Measurements from ENCODE around the gene TMEM212.

TMEM212 gene

DNA sequence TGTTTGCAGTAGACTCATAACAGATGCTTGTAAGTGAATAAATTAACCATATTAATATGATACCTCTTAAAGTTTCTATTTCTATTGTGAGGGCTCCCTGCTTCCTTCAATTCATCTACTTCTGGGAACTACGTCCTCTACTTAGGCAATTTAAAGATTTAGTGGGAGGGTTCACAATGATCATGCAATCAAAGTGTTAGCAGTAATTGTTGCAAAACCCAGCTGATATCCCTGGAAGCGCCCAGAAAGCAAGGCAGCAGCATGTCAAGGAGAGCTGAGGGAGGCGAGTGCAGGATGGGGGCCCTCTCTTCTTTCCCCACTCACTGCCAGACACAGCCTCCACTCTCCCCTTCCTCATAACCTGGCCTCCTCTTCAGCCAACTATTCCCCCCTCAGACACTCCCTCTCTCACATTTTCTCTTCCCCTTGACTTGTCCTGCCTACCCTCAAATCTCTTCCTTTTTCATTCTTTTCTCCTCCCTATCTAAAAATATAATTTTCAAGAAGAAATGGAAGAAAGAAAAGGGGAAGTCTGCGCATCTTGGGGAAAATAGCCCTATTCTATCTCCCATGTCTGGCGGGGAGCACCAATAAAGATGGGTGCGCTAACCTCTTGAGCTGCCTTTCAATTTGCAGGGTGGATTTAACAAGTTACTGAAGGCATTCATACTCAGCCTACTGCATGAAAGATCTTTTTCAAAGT lies 6.6 kb downstream of the TMEM212 start:
- TF ChIP-seq GATA2 (IDR thresholded peaks at IDR 0.05; ENCODE audit: low read depth, low read length): no peak
- TF ChIP-seq GATA3 (IDR thresholded peaks at IDR 0.05; ENCODE audit: low read depth, low read length): no peak

DNA sequence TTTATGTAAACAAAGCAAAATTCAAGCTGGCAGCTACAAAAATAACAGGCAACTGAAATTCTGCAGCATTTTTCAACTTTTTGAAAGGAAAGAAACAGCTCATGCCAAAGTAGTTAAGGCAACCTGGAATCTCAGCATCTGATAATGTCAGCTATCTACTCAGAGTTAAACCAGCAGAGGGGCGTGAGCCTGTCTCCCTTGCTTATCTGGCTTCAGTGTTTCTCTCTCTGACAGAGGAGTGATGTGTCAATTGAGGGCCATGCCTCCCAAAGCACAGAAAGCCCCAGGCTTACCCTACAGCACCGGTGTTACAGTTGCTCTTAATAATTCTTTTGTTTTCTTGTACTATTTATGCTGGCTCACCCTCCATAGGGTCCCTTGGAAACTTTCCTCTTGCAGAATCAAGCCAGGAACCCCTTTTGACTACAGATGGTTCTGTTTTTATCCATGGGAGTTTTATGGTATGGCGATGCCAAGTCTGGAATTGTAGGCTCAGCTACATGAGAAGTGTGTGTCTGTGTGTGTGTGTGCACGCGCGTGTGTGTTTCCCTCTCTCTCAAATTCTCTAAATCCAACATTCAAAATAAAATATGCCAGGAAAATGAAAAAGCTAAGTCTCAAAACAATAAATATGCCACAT lies 7.3 kb downstream of the TMEM212 start:
- TF ChIP-seq GATA3 (IDR thresholded peaks at IDR 0.05; ENCODE audit: low read depth, low read length): no peak
- no peak for TF ChIP-seq GATA2 (IDR thresholded peaks at IDR 0.05; ENCODE audit: low read depth, low read length)

DNA sequence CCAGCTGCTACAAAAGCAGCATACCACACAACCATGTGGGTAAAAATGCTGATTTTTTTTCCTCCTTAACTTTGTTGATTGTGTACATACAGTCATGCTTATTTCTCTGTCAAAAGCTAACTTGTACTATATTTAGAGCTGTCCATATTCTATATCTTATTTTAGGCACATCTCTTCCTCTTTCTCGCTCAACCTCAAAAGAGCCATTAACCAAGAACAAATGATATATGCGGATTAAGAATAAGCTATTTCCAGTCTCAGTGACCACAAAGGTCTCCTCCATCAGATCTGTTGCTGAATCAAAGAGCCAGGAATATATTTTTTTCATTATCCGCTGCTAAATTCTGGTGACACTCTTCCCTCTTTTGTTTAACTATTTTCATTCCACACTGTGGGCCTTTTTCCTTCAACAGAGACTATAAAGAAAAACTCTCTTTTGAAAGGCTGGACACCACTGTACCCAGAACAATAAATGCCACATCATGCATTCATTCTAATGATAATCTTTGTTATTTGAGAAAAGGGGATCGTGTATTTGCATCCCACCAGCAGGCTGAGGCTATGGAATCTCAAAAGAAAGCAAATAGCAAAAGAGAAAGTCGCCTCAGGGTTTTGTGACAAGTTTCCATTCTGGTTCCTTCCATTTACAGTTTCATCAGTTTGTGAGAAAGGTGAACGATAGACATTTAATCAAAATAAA lies 8.0 kb downstream of the TMEM212 start:
- TF ChIP-seq GATA2 (IDR thresholded peaks at IDR 0.05; ENCODE audit: low read depth, low read length): no peak
- no peak for TF ChIP-seq GATA3 (IDR thresholded peaks at IDR 0.05; ENCODE audit: low read depth, low read length)

DNA sequence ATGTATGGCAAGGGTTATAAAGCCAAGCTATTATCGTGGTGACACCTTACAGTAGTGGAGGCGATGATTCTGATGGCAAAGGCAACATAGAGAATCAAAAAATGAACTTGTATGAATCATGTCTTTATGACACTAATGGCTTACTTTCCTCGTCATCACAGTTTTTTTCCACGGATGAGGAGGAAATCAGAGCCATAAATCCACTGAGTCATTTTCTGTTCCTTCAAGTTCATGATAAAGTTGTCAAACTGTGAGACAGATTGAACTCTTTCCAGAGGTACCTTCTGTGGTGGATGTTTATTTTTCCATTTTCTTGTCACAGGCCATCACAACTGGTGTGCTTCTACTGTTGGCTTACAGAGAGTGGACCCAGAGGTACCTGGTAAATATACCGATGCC lies 8.5 kb downstream of the TMEM212 start:
- TF ChIP-seq GATA3 (IDR thresholded peaks at IDR 0.05; ENCODE audit: low read depth, low read length) (no peak), GATA2 (IDR thresholded peaks at IDR 0.05; ENCODE audit: low read depth, low read length) (no peak)

DNA sequence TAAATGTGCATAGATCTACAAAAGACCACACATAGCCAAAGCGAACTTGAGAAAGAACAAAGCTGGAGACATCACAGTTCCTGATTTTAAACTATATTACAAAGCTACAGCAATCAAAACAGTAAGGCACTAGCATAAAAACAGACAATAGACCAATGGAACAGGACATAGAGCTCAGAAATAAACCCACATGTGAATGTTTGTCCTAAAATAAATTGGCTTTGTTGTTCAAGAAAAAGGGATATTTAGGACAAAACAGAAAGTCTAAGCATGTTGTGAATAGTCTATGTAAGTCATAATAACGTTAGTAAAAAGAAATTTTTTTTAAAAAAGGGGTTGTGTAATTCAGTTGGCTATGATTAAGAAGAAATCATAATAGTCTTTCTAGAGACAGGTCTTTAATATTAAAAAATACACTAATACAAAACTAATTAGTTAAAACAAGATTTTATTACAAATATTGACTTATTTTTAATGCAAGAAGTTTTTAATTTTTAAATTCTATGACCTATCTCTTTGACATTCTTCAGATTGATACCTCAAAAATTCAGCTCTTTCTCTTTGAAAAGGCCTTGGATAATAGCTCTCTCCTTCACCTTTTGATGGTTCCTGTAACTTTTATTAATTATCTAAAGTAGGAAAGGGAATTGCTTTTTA lies 11.6 kb downstream of the TMEM212 start:
- TF ChIP-seq GATA3 (IDR thresholded peaks at IDR 0.05; ENCODE audit: low read depth, low read length) (no peak), GATA2 (IDR thresholded peaks at IDR 0.05; ENCODE audit: low read depth, low read length) (no peak)

DNA sequence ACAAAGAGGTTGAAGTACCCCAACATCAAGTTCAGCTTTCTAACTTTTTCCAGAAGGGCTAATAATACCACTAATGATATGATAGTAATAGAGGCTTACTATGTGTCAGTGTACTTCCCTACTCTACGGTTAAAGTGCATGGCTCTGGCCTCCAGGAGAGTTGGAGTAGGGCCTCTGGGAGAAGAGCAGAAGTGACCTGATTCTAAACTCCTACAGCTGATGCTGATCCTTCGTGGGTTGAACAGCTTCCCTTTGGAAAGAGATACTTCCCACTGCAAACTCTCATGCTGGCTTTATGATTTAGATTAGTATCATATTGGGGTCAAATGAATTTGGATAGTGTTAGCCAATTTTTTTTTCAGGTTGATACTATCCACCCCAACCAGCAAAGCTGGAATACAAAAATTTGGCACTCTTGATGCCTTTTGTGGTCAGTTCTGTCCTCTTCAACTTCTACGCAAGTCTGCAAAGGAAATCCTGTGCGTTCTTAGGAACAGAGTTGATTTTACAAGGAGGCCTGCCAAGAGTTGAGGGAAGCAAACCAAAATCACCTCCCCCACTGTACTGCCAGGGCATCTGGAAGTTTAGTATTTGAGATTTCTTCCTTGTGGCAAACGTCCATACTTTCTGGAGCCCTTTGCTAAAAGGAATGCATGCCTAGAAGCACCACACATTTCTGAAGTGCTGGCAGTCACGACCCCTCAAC lies 17.8 kb downstream of the TMEM212 start:
- TF ChIP-seq GATA2 (IDR thresholded peaks at IDR 0.05; ENCODE audit: low read depth, low read length) (no peak), GATA3 (IDR thresholded peaks at IDR 0.05; ENCODE audit: low read depth, low read length) (no peak)

DNA sequence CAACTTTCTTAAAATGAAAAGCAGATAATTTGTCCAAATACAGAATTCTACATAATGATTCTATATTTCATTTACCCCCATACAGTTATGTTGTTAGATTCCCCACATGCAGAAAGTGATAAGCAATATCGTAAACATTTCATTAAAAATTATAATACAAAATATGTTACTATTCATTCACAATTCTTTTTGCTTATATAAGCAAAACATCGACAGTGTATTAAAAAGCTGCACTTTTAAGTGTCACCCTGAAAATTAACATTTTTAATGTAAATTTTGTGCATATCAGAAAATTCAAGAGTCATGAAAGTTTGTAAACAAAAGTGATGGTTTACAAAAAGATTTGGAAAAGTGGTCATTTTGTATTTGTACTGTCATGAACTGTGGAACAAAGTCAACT lies 19.2 kb downstream of the TMEM212 start:
- TF ChIP-seq GATA2 (IDR thresholded peaks at IDR 0.05; ENCODE audit: low read depth, low read length): no peak
- no peak for TF ChIP-seq GATA3 (IDR thresholded peaks at IDR 0.05; ENCODE audit: low read depth, low read length)

DNA sequence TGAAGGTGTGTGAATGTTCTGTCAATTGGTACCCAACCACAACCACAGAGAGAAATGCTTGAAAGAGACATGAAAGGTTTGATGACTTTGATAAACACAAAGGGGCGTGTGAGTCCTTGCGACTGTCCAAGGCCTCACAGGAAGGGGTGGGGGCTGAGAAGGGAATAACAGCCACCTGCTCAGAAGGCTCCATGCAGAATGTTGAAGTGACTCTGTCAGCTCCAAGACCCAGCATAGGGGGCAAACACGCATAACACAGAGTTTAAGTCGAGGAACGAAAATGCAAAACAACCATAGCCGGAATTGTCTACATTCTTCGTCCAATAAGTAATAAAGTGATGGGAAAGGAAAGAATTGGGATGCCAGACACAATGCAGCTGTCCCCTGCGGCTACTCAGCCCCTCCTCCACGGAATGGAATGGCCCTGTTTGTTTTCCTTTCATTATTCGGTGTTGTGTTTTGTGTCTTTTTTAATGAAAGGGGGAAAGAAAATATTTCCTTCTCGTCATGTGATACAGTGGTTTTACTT lies 19.9 kb downstream of the TMEM212 start:
- no peak for TF ChIP-seq GATA3 (IDR thresholded peaks at IDR 0.05; ENCODE audit: low read depth, low read length)
- TF ChIP-seq GATA2 (IDR thresholded peaks at IDR 0.05; ENCODE audit: low read depth, low read length): no peak

DNA sequence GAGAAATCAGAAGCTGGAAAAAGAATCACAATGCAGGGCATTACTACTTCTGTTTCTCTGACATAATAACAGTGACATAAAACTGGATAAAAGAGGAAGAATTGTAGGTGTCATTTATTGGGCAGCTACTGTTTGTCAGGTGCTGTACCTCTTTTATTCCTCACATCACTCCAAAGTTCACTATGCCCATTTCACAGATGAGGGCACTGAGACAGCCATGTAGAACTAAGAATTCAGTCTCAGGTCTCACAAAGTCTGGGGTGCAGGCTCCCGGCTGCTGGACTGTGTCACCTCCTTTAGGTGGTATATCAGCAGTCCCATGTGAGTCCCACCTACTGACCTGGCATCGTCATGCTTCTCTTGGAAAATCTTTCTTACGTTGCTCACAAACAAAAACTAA lies 20.8 kb downstream of the TMEM212 start:
- TF ChIP-seq GATA2 (IDR thresholded peaks at IDR 0.05; ENCODE audit: low read depth, low read length) (no peak), GATA3 (IDR thresholded peaks at IDR 0.05; ENCODE audit: low read depth, low read length) (no peak)

DNA sequence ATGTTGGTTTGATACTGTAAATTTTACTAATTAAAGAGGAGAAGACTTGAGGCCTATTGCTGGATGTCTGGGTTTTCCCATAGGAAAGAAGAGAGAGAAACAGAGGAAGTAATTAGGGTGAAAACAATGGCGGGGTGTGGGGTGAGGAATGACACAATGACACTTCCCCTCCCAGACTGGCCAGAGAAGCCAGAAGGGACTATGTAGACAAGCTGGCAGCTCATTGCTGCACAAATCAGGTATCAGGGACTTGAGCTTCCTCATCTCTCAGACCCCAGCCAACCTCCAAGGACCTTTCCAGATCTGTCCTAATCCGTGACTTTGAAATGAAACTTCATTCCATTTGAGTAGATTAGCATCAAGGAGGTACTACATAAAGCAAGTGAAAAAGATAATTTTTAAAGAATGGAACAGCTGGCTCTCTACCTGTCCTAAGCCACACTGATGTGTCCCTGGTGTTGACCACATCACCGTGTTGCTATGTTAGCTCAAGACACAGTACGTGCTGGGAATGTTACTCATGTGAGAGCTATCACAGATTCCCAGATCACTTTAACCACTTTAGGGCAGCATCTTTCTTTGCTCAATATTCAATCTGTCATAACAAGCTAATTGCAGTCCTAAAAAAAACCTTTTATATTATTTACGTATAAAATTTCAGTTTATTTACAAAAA lies 22.2 kb downstream of the TMEM212 start:
- TF ChIP-seq GATA3 (IDR thresholded peaks at IDR 0.05; ENCODE audit: low read depth, low read length): no peak
- no peak for TF ChIP-seq GATA2 (IDR thresholded peaks at IDR 0.05; ENCODE audit: low read depth, low read length)

DNA sequence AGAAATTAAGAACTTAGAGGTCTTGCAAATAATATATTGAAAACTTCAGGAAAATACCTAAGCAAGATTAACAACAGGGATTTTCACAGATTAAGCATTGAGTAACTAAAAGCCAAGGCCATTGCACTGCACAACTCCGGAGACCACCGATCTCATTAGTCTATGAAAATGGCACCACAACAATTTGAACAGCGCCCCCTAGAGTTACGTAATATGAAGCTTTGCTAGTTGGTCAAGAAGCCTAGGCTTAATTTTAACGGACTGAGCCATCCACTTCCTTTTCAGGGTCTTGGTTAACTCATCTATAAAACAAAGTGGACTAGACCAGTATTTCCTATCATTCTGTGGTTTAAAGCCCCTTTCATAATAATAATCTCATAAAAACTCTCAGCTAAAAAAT lies 24.8 kb downstream of the TMEM212 start:
- TF ChIP-seq GATA3 (IDR thresholded peaks at IDR 0.05; ENCODE audit: low read depth, low read length): no peak
- no peak for TF ChIP-seq GATA2 (IDR thresholded peaks at IDR 0.05; ENCODE audit: low read depth, low read length)

DNA sequence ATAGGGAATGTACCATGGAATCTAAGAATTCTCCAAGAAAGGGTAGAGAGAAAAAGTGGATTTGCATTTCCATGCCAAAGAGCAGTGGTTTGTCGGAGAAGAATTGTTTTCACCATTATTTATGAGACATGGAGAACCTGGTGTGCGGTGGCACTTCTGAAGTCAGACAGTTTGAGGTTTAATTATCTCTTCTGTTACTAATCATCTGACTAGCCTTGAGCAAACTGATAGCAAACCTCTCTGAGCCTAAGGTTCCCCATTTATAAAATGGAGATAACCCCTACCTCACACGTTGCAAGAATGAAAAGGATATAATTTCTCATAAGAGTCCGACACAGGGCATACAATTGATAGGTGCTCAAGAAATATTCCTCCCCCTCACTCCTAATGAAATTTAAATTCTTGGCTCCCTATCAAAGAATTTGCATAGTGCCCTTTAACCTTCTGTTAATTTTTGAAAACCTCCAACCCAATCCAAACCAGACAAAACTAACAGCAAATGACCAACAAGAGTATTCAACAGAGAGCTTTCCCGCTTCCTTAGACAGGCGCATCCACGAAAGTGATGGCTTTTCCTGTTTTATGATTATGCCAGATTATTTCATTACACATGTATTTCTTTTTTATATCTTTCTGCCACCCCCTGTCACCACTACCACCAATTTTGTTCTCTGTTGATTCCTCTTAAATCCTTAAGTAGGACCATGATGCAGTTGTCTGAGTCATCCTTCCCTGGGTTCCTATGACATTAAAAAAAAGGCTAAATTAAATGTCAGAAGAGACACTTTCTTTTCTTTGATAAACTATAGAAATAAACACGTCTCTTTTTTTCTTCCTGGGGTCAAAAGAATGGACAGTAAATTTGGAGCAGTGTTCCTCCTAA lies 28.5 kb downstream of the TMEM212 start:
- TF ChIP-seq GATA3 (IDR thresholded peaks at IDR 0.05; ENCODE audit: low read depth, low read length) (no peak), GATA2 (IDR thresholded peaks at IDR 0.05; ENCODE audit: low read depth, low read length) (no peak)

All from SH-SY5Y (cell line).